Muscle of back (tissue), 11 donors: ENCODE results near the gene C16orf74. TPM values are rescaled to one million over a fixed set of nuclear protein-coding genes. Genes with fewer than 3 reads are reported as not detected.

Experiments
- DNase-seq, 3 donors: peaks; one replicate each; pipeline versions ENCODE4 v3.0.0 to v3.0.0-alpha.2; 2013
- polyA plus RNA-seq, 10 donors: library from polyadenylated mRNA; unstranded; fragments of 120-200 nt; gene quantifications; one replicate each; pipeline ENCODE4 v1.2.1, GENCODE V29; 2013; ENCODE audit not compliant: insufficient read length in 10 of 10

The C16orf74 gene
- polyA plus RNA-seq, 10 donors: 0.76 to 4.7 (median 1.3) TPM

DNA sequence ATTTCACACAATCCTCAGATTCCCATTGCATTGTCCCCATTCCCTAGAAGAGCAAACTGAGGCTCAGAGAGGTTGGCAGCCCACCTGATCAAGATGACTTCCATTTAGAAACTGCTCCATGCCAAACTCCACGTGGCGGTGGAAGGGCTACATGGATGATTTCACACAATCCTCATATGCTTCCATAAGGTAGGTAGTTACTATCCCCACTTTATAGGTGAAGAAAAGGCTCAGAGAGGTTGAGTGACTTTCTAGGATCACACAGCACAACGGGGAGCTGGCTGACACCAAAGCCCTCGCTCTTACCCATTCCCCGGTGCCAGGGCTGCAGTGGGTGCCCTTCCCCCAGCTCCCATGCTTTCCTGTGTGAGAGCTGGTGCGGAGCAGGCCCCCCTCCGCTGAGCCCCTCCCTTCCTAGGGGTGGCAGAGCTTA lies 52.4 kb downstream of the C16orf74 start:
- DNase-seq: no peak

- DNase-seq: no peak
Observed at GRCh38 chr16:85697431-85697830, 53.5 kb downstream of the C16orf74 start.

GRCh38 chr16:85696781-85697180 lies 54.1 kb downstream of the C16orf74 start:
- peak in 1 of 3 donors; percentile 57 for DNase-seq

DNA sequence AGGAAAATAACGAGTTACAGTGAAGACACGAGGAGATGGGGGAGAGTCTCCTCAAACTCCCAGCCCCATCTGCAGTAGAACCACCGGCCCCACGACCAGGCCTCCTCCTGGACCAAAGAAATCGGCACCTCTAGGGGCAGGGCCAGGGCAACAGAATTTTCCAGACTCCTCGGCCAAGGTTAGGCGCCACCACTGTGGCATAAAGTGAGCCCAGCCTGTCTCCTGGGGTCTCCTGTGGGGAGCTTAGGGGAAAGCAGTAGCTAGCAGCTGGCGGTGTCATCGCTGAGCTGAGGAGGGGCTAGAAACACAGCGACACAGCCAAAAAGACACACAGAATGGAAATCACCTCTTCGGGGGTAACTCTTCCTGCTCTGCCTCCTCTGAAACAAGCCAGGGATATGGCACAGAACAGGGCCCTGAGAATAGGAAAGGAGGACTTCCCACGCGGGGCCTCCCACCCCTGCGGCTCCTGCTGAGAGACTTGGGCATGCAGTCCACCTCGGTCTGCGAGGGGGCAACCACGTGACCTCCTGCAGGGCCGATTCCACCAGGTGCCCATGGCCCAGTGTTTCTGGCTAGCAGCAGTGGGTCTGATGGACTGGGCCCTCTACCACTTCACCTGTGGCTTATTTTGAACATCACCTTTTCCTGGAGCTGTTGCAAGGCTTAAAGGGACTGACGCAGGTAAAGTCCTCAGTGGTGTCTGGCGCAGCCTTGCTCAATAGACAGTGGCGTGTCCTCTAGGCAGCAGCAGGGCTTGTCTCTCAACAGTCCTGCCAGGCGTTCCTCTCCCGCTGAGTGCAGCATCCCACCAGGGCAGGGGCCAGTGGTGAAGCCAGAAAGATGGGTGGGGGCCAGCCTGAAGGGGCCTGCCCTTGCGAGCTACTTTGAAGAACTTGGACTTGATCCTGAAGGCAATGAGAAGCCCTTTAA lies 55.4 kb downstream of the C16orf74 start:
- no peak for DNase-seq

- no peak for DNase-seq
Observed at GRCh38 chr16:85690469-85691064, 60.3 kb downstream of the C16orf74 start.

DNA sequence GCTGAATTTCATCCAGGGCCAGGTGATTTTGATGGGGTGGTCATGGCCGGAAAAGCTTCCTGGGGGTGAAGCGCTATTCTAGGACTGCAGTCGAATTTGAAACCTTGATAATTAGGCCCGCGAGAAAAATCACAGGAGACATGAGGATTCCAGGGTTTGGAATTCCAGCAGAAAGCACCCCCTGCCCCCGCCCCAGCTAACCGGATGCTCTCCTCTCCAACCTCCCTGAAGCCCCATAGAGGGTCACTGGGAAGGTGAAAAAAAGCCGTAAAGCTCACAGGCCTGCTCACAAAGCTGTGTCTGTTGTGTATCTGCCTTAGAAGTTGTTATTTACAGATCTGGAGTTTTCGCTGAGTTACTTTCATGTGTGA lies 61.0 kb downstream of the C16orf74 start:
- DNase-seq: no peak

DNA sequence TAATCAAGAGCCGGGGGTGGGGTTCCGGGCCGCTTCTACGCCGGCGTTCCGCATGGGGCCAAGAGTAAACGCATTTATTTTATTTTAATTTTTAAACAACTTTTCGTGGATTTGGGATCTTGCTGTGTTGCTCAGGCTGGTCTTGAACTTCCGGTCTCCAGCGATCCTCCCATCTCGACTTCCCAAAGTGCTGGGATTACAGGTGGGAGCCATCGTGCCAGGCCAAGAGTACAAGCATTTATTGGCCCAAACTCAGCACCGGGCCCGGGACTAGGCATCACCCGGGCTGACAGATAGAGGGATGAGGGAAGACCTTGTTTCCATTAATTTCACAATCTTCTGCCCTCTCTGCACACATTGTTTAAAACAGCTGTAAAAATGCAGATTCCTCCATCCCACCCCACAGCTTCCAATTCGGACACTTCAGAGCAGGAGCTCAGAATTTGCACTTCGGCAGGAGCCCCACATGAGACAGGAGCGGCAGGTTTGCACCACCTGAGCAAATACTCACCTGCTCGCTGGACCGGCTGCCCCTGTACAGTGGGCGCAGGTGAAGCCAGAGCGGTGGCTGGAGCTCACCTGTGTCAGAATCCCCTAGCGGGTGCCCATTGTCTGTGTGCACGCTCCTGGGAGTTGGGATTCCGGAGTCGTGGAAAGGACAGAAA lies 61.5 kb downstream of the C16orf74 start:
- DNase-seq: no peak

- peak; percentile 88 to 95 (median 90) for DNase-seq
Observed at GRCh38 chr16:85688586-85689284, 62.2 kb downstream of the C16orf74 start, which contains the start of gene GINS2. GINS2 (minus strand) TSS chr16:85688954; CDS start chr16:85688898, 56 bp downstream.

DNA sequence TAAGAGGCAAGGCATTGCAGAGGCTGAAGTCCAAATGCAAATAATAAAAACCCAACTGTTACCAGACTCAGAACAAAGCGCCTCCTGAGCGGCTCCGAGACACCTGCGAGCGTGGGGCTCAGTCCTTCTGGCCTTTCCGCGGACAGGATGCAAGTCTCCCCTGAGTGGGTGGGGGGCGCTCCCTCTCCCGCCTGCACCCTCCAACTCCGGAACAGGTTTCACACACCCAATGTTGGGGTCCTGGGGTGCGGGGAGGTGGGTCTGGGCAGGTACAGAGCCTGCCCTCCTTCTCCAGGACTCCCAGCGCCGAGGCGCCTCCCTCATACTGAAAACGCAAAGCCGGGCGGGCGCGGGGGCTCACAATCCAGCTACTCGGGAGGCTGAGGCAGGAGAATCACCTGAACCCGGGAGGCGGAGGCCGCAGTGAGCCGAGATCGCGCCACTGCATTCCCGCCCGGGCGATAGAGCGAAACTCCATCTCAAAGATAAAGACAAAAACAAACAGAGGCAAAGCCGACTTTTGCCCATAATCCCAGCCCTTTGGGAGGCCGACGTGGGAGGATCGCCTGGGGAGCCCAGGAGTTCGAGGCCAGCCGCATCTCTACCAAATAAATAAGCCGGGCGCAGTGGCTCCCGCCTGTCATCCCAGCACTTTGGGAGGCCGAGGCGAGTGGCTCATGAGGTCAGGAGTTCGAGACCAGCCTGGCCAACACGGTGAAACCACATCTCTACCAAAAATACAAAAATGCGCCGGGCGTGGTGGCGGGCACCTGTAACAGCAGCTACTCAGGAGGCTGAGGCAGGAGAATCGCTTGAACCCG lies 63.0 kb downstream of the C16orf74 start:
- DNase-seq: no peak

DNA sequence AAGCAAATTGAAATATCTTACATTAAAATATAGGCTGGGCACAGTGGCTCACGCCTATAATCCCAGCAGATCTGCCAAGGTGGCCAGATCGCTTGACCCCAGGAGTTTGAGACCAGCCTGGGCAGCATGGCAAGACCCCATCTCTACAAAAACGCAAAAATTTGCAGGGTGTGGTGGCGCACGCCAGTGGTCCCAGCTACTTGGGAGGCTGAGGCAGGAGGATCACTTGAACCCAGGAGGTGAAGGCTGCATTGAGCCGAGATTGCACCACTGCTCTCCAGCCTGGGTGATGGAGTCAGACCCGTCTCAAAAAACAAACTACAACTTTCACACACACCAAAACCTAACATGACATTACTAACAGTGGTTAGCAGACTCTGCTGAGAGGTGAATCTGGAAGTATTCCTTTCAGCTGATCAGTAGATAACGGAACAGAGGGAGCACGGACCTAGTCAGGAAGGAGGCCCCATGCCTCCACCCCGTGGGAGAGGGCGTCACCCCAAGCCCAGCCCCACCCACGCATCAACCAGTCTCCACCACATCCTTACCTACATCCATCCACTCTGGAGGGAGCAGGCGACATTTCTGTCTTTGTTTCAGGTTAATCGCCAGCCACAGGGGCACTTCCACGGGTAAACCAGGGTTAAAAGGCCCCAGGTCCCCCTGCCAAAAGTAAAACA lies 63.8 kb downstream of the C16orf74 start:
- no peak for DNase-seq

DNA sequence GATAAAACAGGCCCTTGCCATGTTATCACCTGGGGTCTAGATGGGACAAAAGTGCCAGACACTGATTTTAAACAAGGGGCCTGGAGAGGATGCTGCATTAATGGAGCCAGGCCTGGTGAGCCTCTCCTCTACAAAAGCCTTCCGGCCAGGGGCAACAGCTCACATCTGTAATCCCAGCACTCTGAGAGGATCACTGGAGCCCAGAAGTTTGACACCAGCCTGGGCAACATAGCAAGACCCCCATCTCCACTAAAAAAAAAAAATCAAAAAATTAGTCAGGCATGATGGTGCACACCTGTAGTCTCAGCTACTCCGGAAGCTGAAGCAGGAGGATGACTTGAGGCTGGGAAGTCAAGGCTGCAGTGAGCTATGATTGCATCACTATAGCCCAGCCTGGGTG lies 65.6 kb downstream of the C16orf74 start:
- DNase-seq: no peak

GRCh38 chr16:85683363-85683762 lies 67.5 kb downstream of the C16orf74 start:
- DNase-seq: no peak

GRCh38 chr16:85682516-85682915 lies 68.4 kb downstream of the C16orf74 start:
- no peak for DNase-seq

DNA sequence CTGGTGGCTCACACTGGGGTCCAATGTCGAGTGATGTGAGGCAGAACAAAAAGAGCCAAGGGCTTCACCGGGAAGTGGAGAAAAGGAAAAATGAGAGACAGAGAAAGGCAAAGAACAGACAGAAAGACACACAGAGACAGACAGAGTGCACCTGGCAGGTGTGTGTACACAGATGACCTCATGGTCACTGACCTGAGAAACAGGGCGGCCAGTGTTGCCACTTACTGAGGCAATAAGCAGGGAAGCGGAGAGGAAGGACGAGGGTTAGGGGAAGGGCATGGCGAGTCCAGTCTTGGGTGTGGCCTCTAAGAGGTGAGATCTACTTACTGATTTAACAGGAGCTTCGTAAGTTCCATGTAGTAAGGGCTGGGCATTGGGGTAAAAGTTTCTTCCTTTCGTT lies 69.6 kb downstream of the C16orf74 start:
- no peak for DNase-seq

GRCh38 chr16:85680352-85680944 lies 70.4 kb downstream of the C16orf74 start:
- no peak for DNase-seq

DNA sequence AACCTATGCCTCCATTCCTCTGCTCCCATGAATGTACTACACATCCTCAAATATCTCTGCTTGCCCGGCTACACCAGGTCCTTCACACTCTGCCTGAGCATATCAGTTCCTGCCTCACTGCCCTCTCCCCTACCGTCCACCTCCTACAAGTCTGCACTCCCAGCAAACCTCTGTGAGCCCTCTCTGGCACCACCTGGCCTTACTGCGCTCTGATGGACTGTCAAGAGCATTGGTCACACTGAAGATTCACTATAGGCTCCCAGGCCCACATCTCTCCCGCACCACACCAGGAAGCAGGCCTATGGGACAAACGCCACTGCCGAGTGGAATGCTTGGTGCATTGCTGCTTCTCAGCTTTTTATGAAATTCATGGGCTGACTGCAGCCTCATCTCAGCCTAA lies 71.0 kb downstream of the C16orf74 start:
- DNase-seq: no peak

DNA sequence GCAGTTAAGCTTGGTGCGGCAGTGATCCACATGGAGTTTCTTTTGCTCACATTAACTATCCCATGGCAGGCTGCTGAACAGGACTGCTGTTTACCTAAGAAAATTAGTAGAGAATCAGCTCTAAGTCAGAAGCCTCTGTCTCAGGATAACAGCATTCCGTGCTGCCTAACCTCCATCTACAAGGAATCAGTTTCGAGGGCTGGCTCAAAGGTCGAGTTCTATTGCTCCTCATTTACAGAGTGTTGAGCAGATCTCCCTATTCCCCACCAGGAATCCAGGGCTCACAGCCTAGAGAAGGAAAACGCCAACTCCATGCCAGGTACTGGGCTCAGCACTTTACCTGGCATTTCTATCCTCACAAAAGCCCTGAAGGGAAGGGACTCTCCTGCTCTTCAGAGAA lies 72.1 kb downstream of the C16orf74 start:
- DNase-seq: no peak

GRCh38 chr16:85678016-85678415 lies 72.9 kb downstream of the C16orf74 start:
- no peak for DNase-seq

- no peak for DNase-seq
Observed at GRCh38 chr16:85677383-85677967, 73.4 kb downstream of the C16orf74 start.

DNA sequence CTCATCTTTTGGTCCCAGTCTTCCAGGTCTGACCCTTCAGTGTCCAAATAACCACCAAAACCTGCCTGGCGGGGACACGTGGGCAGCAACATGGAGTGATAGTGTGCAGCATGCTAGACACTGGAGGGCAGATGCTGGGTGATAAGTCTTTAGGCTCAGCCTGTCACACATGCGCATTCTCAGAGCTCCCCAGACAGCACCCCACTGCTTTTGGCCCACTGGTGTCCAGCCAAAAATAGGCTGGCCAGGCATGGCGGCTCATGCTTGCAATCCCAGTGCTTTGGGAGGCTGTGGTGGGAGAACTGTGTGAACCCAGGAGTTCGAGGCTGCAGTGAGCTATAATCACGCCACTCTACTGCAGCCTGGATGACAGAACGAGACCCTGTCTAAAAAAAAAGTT lies 74.4 kb downstream of the C16orf74 start:
- no peak for DNase-seq
